Measurements from ENCODE around the gene CXCR1.
"Not testable (repeated sequence)": the region's sequence is repeated elsewhere in the genome, so short reads cannot be mapped to it uniquely, and the experiment has no call there.

CXCR1 gene

GRCh38 chr2:218168016-218168415 is 1.3 kb upstream of the CXCR1 start:
- in situ Hi-C loops (cut with HindIII; ENCODE audit: low sequenced_read_pairs): no loop called here

DNA sequence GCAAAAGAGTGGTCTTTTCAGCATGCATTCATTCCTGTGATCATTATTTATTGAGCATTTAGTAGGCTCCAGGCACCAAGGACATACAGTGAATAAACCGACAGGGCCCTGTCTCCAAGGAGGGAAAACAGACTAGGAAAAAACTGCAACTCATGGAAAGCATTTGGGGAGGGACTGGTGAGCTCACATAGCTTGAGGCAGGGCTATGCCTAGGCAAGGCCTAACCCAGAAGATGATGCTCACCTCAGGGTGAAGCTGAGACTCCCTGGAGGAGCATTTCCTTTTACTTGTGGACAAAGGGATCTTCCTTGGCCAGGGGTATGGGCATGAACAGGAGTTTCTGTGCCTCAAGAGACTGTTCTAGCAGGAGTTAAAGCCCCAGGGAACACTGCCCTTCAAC is 3.9 kb downstream of the CXCR1 start:
- in situ Hi-C loops (cut with HindIII; ENCODE audit: low sequenced_read_pairs): no loop called here

DNA sequence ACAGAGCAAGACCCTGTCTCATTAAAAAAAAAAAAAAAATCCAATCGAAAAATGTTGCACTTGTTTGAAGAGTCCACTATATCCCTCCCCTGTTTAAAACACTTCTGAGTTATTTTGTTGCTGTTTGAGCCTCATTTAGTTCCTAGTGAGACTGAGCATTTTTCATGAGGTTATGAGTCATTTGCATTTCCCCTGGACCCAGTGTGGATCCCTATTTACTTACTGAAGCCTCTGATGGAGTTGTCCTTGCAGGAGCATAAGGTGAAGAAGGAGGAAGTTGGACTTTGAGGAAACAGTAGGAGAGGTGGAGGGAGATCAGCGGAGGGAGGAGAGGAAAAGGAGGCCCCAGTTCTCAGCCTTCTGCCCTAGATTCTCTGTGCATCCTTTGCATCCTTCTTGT is 5.1 kb downstream of the CXCR1 start:
- in situ Hi-C loops (cut with HindIII; ENCODE audit: low sequenced_read_pairs): no loop called here

- in situ Hi-C loops (cut with HindIII; ENCODE audit: low sequenced_read_pairs): no loop called here
Measured at GRCh38 chr2:218155953-218156479, 10.7 kb downstream of the CXCR1 start.

- in situ Hi-C loops (cut with HindIII; ENCODE audit: low sequenced_read_pairs): no loop called here
Measured at GRCh38 chr2:218152777-218153176, 14.0 kb downstream of the CXCR1 start.

DNA sequence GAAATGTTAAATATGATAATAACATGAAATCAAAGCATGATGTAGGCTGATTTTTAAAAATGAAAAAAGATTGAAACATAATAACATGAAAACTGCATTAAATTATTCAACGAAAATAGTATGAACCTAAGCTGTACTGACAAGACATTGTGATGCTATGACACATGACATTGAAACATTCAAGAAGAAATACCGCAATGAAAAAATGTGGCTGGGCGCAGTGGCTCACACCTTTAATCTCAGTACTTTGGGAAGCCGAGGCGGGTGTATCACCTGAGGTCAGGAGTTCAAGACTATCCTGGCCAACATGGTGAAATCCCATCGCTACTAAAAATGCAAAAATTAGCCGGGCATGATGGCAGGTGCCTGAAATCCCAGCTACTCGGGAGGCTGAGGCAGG is 14.6 kb downstream of the CXCR1 start:
- in situ Hi-C loops (cut with HindIII; ENCODE audit: low sequenced_read_pairs): no loop called here

DNA sequence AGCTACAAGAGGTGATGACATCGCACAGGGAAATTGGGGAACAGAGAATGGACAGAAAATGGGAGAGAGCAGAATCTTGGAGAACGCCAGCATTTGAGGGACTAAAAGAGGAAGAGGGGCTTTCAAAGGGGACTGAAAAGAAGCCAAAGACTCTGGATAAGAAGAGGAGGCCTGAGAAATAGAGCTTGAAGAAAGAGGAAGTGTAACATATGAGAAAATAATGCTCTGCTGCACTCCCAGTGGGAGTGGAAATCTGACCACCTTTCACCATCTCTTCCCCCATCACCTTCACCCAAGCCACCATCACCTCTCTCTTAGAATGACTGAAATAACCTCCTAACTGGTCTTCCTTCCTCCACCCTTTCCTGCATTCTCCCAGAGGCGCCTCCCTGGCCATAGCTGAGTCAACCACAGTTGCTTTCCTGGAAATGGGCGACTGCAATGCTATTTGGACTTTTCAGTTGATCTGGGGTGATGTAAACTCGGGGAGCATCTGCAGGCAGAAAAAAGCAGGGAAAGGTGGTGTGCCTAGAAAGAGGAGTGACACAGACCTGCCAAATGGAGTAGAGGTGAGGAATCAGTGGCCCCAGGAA is 16.8 kb downstream of the CXCR1 start:
- in situ Hi-C loops (cut with HindIII; ENCODE audit: low sequenced_read_pairs): no loop called here

DNA sequence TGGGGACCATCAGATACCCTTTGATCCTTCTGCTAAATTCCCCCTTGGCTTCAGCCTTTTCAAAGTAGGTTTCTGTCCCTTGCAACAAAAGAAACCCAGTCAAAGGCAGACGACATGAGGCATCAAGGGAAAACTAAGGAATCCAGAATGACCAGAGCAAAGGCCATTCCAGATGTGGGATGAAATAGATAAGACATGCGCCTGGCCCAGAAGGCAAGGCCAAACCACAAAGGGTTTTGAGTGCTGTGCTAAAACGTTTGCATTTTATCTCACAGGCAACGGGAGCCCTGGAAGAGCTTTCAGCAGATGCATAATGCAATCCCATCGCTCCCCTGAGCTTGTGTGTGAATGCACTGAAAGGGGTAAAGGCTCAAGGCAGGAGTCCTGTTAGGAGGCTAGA is 17.7 kb downstream of the CXCR1 start:
- in situ Hi-C loops (cut with HindIII; ENCODE audit: low sequenced_read_pairs): no loop called here

GRCh38 chr2:218146056-218146455 is 20.7 kb downstream of the CXCR1 start:
- in situ Hi-C loops (cut with HindIII; ENCODE audit: low sequenced_read_pairs): no loop called here

- in situ Hi-C loops (cut with HindIII; ENCODE audit: low sequenced_read_pairs): no loop called here
Measured at GRCh38 chr2:218145124-218145523, 21.6 kb downstream of the CXCR1 start.

- in situ Hi-C loops (cut with HindIII; ENCODE audit: low sequenced_read_pairs): no loop called here
Measured at GRCh38 chr2:218138047-218138446, 28.7 kb downstream of the CXCR1 start.

DNA sequence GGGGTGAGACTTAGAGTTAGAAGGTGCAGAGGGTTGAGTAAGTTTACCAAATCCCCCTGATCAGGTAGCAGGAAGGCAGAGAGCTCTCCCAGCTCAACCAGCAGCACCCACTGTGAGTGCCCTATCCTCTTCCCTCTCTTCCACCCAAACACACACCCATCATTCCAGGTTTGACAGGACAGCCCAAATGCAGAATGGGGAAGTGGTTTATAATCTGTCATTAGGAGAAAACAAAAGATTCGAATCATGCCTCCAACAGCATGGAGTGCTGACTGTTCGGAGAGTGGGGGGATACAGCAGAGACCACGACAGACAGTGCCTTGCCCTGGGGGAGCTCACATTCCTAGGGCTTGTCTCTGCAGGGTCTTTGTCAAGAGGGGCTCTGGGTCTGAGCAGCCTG is 29.2 kb downstream of the CXCR1 start:
- in situ Hi-C loops (cut with HindIII; ENCODE audit: low sequenced_read_pairs): no loop called here

DNA sequence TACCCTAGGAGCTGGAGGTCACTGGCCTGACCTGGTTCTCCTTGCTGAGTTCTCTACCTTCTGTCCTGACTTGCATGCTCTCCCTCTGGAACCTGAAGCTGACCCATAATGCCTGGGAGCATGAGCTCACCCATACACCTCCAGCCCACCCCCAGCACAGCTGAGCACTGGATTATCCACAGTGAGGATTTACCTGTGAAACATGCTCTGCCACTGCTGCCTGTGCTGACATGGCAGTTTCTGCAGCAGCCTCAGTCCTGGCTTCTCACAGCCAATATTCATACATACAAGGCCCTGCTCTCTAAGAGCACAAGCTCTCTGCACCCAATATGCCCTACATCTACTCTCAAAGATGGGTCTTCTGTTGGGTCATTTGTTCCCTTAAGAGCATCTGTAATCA is 35.9 kb downstream of the CXCR1 start:
- in situ Hi-C loops (cut with HindIII; ENCODE audit: low sequenced_read_pairs): no loop called here

DNA sequence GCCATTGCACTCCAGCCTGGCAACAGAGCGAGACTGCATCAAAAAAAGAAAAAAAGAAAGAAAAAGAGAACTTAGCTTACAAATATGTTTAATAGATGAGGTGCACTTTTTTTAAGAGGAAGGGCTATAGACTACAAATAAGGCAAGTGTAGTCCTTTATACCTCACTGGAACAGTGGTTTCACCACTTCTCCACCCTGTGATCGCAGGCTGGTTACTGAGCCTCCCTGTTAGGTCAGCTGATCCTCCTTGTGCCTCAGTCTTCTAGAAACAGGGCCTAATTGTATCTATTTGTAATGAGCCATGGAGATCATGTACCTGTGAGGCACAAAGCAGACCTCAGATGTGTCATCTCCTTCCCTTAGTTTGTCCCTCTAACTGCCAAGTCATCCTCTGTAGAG is 36.4 kb downstream of the CXCR1 start:
- in situ Hi-C loops (cut with HindIII; ENCODE audit: low sequenced_read_pairs): no loop called here

DNA sequence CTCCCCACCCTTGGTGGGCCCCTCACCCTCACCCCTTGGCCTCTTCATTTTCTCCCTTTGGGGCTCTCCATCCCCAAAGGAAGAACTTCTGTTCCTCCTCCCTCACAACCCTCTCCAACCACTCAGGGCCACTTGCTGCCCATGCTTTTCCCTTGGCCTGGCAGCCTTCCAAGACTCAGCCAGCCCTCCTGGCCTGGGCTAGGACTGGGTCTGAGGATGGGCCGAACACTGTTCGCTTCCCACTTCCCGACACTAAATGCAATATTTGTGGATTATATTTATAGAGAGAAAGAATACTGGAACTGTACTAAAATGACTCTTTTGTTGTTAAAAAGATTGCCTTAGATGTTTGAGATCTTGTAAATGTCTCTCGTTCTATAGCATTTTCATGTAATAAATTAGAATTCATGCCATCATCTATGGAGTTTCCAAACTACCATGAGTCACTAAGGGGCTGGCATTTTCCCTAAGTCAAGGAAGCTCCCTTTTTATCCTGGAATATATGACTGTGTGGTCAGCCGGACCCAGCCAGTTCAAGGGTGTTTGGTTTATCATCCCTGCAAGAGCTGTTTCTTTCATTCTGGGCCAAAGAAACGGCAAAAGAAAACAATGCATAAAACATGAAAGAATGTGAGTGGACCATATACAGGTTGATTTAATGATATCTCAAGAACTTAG is 37.2 kb downstream of the CXCR1 start:
- in situ Hi-C loops (cut with HindIII; ENCODE audit: low sequenced_read_pairs): no loop called here

GRCh38 chr2:218128781-218129457 is 37.8 kb downstream of the CXCR1 start:
- in situ Hi-C loops (cut with HindIII; ENCODE audit: low sequenced_read_pairs): no loop called here

GRCh38 chr2:218127929-218128455 is 38.8 kb downstream of the CXCR1 start:
- in situ Hi-C loops (cut with HindIII; ENCODE audit: low sequenced_read_pairs): no loop called here

- in situ Hi-C loops (cut with HindIII; ENCODE audit: low sequenced_read_pairs): no loop called here
Measured at GRCh38 chr2:218125626-218126080, 41.1 kb downstream of the CXCR1 start, which contains the start of gene CXCR2. TSS of gene CXCR2 (plus strand) at chr2:218126028. CDS start at chr2:218134802, 8,774 bp downstream.

DNA sequence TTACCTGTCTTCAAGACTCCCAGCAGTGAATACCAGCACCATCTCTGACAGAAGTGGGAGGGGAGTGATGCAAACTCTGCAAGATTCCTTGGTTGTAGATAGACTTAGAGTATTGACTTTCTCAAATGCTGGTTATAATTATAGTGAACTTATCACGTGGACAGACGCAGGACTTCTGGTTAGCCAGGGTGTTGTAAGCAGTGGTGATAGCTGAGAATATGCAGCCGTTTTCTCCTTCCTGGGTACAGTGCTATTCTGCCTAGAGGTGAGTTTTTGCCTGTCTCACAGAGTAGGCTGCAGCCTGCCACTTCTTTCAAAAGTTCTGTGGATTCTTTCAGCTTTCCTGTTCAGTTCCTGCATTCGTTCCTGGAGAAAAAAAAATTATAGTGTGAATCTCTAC is 41.7 kb downstream of the CXCR1 start:
- in situ Hi-C loops (cut with HindIII; ENCODE audit: low sequenced_read_pairs): no loop called here

- in situ Hi-C loops (cut with HindIII; ENCODE audit: low sequenced_read_pairs): no loop called here
Measured at GRCh38 chr2:218123986-218124385, 42.8 kb downstream of the CXCR1 start.

- in situ Hi-C loops (cut with HindIII; ENCODE audit: low sequenced_read_pairs): not testable (repeated sequence)
Measured at GRCh38 chr2:218122286-218122685, 44.5 kb downstream of the CXCR1 start.

DNA sequence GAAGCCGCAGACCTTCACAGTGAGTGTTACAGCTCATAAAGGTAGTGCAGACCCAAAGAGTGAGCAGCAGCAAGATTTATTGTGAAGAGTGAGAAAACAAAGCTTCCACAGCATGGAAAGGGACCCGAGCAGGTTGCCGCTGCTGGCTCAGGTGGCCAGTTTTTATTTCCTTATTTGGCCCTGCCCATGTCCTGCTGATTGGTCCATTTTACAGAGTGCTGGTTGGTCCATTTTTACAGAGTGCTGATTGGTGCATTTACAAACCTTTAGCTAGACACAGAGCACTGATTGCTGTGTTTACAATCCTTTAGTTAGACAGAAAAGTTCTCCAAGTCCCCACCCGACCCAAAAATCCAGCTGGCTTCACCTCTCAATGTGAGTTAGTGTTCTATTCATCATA is 45.0 kb downstream of the CXCR1 start:
- in situ Hi-C loops (cut with HindIII; ENCODE audit: low sequenced_read_pairs): not testable (repeated sequence)

Data from DLD1 (cell line).